ENCODE measurements around the gene CDC42BPG.
A peak's percentile ranks its signal among the peaks of the same experiment; 100 is the strongest.

Gene CDC42BPG, protein sequence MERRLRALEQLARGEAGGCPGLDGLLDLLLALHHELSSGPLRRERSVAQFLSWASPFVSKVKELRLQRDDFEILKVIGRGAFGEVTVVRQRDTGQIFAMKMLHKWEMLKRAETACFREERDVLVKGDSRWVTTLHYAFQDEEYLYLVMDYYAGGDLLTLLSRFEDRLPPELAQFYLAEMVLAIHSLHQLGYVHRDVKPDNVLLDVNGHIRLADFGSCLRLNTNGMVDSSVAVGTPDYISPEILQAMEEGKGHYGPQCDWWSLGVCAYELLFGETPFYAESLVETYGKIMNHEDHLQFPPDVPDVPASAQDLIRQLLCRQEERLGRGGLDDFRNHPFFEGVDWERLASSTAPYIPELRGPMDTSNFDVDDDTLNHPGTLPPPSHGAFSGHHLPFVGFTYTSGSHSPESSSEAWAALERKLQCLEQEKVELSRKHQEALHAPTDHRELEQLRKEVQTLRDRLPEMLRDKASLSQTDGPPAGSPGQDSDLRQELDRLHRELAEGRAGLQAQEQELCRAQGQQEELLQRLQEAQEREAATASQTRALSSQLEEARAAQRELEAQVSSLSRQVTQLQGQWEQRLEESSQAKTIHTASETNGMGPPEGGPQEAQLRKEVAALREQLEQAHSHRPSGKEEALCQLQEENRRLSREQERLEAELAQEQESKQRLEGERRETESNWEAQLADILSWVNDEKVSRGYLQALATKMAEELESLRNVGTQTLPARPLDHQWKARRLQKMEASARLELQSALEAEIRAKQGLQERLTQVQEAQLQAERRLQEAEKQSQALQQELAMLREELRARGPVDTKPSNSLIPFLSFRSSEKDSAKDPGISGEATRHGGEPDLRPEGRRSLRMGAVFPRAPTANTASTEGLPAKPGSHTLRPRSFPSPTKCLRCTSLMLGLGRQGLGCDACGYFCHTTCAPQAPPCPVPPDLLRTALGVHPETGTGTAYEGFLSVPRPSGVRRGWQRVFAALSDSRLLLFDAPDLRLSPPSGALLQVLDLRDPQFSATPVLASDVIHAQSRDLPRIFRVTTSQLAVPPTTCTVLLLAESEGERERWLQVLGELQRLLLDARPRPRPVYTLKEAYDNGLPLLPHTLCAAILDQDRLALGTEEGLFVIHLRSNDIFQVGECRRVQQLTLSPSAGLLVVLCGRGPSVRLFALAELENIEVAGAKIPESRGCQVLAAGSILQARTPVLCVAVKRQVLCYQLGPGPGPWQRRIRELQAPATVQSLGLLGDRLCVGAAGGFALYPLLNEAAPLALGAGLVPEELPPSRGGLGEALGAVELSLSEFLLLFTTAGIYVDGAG (N-terminal part only)

DNA sequence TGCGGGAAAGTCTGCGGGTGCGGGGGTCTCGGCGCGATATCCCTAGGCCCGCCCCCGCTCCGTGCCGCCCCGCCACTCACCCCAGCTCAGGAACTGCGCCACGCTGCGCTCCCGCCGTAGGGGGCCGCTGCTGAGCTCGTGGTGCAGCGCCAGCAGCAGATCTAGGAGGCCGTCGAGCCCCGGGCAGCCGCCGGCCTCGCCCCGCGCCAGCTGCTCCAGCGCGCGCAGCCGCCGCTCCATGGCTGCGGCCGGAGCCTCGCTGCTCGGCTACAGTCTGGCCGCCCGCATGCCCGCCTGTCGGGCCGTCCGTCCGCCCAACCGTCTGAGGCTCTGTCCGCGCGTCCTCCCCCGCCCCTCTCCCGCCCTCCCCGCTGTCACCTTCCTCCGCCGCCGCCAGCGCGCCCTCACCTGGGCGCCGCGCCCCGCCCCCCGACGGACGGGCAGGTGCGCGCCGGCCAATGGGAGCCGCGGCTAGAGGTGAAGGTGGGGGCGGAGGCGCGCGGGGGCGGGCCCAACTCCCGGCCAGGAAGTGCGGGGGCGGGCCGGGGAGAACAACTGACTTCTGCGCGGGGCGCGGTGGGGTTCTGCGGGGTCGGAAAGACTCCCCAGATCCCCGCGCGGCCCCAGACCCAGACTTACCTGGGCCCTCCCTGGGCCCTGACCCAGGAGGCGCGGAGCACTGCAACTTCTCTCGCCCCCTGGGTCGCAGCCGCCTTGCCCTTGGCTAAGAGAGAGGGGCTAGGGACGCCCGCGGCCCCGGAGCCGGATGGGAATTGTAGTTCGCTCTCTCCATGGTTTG, at the start of gene CDC42BPG:
CDC42BPG (minus strand) TSS at position 324 of the 799 bp plus-strand sequence; CDS start at position 240, 84 bp downstream.
- peak; percentile 79 for DNase-seq

DNA sequence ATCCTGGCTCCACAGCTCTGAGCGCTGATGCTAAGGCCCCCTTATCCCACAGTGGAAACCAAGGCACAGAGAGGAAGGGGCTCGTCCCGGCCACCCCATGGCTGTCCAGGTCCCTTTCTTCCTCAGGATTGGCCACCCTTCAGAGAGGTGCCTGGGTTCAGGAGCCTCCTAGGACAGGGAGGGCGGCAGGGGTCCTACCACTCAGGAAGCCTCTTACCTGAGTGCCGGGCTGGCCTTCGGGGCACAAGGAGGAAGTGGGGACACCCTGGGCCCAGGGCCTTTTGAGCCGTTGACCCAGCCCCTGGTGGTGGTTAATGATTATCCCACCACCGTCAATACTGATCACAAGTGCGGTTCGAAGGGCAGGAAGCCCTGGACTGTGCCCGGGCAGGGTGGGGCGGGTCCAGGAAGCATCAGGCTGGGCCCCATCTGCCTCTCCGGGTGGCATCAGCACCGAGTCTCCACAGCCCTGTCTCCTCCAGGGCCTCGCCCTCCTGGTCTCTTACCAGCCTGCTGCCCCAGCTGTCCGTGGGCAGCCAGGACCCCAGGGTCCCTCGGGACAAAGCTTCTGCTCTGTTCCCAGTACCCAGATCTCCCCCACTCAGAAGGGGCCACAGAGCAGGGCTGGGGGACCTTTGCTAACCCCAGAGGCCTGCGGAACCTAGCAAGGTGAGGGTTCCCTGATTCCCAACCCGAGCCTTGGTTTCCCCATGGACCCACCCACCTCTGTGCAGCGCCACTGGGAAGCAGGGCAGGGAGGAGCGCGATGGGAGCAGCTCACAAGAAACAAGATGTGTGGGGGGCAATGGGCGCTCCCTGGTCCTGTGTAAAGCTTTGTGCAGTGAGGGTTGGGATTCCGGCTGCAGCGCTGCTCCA, 49.0 kb upstream of the CDC42BPG start:
- DNase-seq = peak; percentile 36

DNA sequence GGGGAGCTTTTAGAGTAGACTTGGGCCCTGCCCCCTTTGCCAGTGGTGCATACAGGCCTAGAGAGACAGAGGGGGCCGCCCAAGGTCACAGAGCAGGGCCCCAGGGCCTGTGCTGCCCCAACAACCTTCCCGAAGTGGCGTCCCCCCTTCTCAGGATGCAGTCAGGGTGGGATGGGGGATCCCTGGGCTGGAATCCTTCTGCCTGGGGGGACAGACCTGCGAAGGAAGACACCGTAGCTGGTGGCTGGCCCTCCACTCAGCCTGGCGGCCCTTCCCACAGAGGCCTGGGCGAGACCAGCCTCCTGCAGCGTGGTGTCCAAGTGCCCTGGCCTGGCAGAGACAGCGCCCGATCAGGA, 48.4 kb upstream of the CDC42BPG start:
- DNase-seq = no peak

DNA sequence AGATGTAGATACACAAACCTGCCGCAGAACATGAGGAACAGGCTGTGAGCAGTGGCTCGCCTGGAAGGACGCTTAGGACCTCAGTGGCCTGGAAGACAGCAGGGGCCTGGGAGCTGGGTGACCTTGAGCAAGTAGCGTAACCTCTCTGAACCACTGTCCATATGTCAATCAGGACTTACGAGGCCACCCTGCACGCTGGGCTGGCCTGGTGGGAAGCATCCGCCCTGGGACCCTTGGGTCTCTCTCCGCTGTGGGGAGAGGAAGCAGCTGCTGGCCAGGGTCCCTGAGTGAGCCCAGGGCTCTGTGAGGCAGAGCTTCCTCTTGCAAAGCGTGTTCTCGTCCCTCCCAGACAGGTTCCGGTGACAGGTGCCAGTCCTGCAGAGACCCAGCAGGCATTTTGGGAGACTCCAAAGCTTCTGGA, 48.0 kb upstream of the CDC42BPG start:
- no peak for DNase-seq

DNA sequence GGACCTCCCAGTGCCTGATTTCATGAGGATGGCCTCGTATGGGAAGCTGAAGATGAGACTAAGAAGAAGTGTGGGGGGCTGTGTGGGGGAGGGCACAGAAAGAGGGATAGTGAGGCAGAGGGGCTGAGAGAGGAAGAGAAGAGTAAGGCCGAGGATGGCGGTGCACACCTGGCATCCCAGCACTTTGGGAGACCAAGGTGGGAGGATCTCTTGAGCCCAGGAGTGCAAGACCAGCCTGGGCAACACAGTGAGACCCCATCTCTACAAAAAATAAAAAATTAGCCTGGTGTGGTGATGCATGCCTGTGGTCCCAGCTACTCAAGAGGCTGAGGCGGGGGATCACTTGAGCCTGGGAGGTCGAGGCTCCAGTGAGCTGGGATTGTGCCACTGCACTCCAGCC, 47.4 kb upstream of the CDC42BPG start:
- no peak for DNase-seq

DNA sequence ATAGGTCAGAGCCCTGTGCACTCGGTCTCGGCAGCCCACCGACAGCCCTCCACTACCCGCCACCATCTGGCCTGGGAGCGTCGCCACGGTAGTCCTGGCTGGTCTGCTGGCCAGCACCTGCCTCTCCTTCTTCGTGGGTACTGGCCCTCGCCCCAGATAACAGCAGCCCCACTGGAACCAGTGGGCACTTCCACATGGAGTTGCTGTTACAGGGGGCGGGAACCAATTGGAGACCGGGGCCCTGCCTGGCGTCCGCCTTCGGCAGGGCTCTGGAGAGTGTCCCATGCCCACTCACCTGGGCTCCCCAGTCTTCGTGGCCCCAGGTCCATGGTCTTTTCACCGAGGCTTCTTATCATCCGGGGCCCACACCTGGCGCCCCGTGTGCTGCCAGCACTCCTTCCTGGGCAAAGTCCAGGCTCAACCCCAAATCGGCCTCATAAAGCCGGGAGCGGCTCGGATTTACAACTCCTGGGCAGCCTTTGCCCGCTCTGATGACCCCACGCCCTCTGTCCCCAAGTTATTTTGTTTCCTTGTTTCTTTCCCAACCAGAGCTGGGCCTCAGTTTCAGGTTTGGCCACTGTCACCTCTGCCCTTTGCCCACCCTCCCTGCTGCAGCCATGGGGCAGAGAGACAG, 46.9 kb upstream of the CDC42BPG start:
- DNase-seq = no peak

DNA sequence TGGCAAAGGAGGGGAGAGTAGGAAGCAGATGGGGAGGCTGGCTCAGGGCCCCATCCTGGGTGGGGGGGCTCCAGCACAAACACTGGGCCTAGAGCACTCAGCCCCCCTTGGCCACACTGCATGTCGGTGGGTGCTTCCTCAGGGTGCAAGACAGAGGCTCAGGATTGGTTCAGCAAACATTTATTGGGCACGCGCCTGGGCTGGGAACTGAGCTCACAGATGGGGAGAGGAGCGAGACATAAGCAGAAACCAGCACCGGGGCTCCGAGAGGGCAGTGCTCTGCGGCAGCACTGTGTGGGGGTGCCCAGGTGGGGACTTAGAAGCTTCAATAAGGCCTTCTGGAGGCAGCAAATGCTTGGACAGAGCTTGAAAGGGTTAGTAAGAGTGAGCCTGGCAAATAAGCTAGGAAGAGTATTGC, 46.1 kb upstream of the CDC42BPG start:
- no peak for DNase-seq

DNA sequence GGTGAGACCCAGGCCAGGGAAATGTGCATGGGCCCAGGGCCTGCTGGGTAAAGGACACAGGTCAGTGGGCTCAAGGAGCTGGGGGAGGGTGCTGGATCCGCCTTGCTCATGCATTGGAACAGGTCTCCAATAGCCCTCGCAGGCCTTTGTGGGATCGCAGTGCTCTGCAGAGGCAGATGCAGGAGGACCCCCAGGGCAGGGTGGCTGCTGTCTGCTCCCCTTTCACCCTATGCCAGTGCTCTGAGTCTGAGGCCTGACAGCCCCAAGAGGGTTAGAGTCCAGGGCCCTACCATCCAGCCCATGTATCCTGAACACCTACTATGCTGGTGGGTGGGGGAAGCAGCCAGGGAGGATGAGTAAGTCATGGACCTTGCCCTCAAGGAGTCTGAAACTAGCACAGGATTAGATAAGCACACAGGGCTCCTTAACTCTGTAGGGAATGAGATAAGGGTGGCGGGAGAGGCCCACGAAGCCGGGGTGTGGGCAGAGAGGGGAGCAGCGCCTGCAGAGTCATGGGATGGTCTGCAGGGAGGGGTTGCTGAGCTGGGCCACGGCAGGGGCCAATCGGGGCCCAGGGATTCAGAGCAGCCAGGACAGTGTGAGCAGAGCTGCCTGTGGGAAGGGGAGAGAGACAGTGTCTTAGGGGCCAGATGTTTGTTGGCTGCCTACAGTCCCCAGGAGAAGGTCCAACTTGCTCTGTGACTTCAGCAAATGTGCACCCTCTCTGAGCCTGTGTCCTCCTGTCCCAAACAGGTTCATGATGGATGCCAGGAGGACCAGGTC, 44.5 kb upstream of the CDC42BPG start:
- peak; percentile 98 for DNase-seq

DNA sequence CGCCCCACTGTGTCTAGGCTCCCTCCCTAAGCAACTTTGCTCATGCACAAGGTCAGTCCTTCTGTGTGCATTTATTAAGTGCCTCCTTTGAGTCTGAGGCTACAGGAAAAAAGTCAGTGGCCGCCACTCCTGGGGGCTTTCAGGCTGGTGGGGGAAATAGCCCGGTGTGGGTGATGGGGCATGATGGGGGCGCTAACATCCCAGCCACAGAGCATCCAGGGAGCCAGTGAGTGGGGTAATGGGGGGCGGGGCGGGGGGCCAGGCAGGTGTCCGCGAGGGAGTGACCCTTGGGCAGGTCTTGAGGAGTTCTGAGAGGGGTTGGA, 43.9 kb upstream of the CDC42BPG start:
- DNase-seq = no peak

DNA sequence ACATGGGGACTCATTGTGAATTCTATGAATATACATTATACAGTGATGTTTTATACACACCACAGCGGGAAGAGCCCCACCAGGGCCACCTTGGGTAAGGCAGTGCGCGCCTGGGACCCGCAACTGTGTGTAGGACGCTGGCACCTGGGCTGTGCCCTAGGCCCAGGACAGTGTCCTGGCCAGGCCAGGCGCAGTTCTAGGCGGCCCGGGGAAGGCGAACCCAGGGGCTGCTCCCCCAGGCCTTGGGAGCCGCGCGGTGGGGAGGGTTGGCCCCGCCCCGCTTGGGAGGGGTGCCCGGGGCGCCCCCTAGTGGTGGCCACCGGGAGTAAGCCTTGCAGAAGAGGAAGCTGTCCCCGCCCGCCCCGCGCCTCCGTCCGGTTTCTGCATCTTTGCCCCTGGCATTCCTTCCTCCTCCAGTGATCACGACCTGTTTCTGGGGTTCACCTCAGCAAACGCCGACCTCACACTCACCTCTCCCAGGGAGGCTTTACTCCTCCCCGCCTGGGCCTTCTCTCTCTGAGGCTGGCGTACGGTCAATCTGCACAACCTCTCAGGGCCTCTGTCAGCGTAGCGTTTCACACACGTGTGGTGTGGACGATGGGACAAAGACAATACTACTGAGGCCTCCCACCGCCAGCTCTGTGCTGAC, 43.4 kb upstream of the CDC42BPG start:
- peak; percentile 89 for DNase-seq

DNA sequence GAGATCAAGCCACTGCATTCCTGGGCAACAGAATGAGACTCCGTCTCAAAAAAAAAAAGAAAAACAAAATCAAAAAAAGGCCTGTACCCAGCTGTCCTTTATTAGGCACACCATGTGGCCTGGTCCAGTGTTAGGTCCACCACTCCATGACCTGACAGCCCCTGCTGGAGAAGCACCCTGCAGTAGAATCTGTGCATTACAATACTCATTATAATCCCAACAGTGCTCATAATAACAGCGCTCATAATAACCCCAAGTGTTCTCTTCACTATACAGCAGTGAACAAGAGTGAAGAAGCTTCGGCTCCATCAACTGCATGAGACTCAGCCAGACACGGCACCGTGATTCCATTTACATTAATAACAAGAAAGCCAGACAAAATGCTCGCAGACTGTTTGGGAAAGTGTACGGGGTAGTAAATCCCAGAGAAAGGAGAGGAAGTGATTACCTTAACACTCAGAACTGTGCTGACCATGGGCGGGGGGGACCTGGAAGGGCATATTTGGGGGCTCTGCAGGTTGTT, 42.8 kb upstream of the CDC42BPG start:
- no peak for DNase-seq

DNA sequence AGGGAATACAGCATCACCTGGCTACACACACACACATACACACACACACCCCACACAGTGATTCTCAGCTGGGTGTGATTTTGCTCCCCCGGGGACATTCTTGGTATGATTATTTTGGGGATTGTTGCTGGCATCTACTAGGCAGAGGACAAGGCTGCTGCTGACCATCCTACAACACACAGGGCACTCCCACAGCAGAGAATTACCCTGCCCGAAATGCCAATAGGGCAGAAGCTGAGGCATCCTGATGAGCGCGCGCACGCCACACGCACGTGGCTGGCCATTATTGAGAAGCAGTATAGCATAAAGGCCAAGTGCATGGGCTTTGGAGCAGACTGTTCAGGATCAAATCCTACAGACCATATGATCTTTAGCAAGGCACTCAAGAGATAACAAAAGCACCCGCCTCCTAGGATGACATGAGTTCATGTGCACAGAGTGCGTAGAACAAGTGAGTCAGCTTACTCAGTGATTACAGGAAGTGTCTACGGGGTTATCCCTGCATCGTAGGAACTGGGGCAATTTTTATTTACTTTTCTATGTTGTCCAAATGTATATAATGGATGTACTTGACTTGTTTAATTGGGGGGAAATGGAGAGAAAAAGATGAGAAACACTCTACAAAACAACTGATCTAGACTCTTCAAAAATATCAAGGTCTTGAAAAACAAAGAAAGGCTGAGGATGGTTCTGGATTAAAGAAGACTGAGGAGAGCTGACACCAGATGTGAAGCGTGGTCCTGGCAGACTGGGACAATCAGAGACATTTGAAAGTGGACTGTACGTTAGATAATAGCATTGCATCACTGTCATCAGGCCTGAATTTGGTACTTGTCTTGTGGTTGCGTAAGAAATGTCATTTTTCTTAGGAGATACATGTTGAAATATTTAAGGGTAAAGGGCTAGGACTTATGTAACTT, 41.2 kb upstream of the CDC42BPG start:
- peak; percentile 97 for DNase-seq

DNA sequence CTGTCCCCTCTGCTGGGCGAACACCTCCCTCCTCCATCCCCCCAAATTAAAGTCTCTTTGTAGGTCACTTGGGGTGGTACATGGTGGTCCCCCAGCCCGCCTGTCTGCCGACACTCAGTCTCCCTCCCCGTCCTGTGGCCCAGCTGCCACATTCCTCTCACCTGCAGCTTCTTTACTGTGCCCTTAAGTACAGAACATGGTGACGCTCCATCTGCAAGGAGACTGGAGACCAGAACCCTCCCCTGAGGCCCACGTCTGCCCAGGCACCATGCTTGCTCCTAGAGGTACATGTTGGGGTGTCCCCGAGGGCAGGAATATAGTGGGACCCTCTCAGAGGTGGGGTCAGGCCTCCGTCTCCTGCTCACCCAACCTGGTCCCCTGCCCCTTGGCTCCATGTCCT, 39.6 kb upstream of the CDC42BPG start:
- DNase-seq = no peak

DNA sequence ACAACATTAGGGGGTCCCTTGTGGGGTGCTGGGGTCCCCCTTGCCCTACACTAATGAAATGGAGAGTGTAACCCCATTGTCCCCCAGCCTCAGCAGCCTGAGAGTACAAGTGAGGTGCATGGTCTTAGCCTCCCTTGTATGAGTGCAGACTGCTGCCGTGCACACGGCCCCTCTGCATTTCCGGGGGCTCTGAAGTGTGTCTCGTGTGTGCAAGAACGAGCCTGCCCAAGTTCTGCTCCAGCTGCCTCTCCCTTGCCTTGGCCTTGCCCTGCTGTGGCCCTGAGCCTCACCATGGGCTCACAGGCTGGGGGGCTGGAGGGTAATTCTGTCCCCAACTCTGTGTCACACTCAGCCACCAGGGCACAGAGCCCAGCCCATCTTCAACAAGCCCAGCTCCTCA, 39.1 kb upstream of the CDC42BPG start:
- DNase-seq = no peak

DNA sequence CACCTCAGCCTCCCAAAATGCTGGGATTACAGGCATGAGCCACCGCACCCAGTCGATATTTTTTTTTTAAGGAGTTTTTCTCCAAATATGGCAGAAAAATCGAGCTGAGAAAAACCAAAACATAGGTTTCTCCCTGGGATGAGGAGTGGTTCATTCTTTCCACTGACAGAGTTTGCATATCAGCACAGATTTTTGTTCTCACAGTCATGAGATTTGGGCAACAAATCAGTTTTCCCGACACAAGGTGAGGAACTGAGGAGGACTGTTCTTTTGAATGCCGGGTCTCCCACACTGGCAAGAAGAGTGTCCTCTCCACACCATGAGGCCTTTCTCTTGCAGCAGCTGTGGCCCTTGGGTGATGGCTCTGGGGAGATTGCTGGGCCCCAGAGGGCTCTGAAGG, 37.8 kb upstream of the CDC42BPG start:
- no peak for DNase-seq

DNA sequence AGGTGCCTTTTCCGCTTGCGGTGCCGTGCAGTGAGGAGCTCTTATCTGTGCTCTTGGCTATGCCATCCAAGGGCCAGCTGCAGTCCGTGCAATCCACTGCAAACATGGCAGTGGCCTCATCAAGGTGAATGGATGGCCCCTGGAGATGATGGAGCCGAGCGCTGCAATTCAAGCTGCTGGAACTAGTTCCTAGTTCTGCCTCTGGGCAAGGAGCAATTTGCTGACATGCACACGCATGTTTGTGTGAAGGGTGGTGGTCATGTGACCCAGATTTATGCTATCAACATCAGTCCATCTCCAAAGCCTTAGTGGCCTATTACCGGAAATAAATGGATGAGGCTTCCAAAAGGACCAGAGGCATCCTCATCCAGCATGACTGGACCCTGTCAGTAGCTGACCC, 37.0 kb upstream of the CDC42BPG start:
- no peak for DNase-seq

DNA sequence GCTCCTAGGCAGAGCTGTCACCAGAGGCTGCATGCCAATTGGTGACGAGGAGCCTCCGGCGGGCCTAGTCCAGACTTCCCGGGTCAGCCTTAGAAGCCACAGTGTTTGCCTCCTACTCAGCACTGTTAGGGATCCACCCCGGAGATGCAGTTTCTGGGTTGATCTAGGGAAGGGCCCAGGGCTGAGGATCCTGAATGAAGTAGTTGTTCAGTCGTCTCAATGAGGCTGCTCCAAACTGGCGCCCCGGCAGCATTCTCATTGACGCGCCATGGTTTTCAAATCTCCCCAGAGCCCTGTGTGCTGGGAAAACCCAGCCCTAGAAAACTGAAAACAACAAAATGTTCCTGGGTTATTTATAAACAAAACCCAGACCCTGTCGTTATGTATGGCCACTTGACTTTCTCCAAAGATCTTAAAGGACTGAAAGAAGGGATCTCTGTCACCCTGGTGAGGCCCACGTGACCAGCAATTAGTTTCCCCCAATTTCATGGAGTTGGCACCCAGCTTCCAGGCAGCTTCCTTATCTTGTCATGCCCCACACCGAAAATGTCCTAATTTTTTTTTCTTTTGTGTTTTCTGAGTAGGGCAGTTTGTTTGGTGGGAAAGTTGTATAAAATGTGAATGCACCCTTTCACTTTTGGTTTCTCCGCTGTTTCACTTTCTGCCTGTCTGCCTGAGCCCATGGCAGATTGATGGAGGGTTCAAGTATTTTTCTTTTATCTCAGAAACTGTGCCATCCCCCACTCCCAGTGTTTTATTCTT, 36.0 kb upstream of the CDC42BPG start:
- DNase-seq = no peak
